GM12878 (cell line): ENCODE results near the gene MGMT. TPM values are rescaled to one million over a fixed set of nuclear protein-coding genes. Genes with fewer than 3 reads are reported as not detected.

Experiments
- ATAC-seq: fragments of 200-7000 bp; cut with Tn5 transposase; 3 replicates; pipeline ENCODE4 v1.9.1; 2020; ENCODE audit warnings: mild to moderate bottlenecking, moderate library complexity
- BruUV-seq: library from RNA; stranded (reverse); fragments of 400-500 nt; replicated peaks from 2 replicates; lab custom pipeline; 2021; lab: Mats Ljungman, UMichigan
- CTCF ChIA-PET: fragments of 300-600 bp; sonication (Branson Sonifier 250); formaldehyde crosslinking; extraction: SDS; loops from one replicate; lab custom pipeline; 2021; ENCODE audit warnings: inconsistent platforms; lab: Yijun Ruan, JAX
- POLR2A ChIA-PET: fragments of 350-600 bp; formaldehyde crosslinking; extraction: SDS; loops from one replicate; lab custom pipeline; 2021; ENCODE audit warnings: inconsistent platforms; lab: Charles Lee
- RAD21 ChIA-PET: fragments of 300-600 bp; sonication (Branson Sonifier 250); formaldehyde crosslinking; loops from one replicate; lab custom pipeline; 2023; ENCODE audit warnings: antibody characterized with exemption; ENCODE audit not compliant: unreplicated experiment; lab: Charles Lee
- SMC1A ChIA-PET: fragments of 300-600 bp; sonication (Branson Sonifier 250); formaldehyde crosslinking; loops from one replicate; lab custom pipeline; 2023; ENCODE audit not compliant: unreplicated experiment, uncharacterized antibody; lab: Charles Lee
- DNase-seq: peaks from one replicate; pipeline ENCODE4 v3.0.0-alpha.2; 2011; ENCODE audit warnings: low read depth, low spot score
- FAIRE-seq: peaks from 3 replicates; lab custom pipeline; 2011; peaks lifted over from hg19 to GRCh38; lab: Jason Lieb, UNC
- H2AFZ ChIP-seq: 2 replicates; pipeline ENCODE4 v1.6.0; 2011; ENCODE audit warnings: low read depth, low read length, control low read depth; ENCODE audit not compliant: control insufficient read depth
- H3K27ac ChIP-seq: 2 replicates; pipeline ENCODE4 v1.5.1; 2011; ENCODE audit warnings: control low read depth; ENCODE audit not compliant: control insufficient read depth, insufficient read depth
- H3K27me3 ChIP-seq, 2 experiments: replicated peaks in 1 of 2; 2 replicates each; pipeline versions ENCODE4 v1.6.0 to v1.6.1; 2011; ENCODE audit warnings: low read length in 1 of 2; ENCODE audit not compliant: control insufficient read depth in 2 of 2, insufficient read depth in 2 of 2
- H3K36me3 ChIP-seq, 2 experiments: 2 replicates each; pipeline ENCODE4 v1.5.1; 2011; ENCODE audit warnings: low read length in 1 of 2; ENCODE audit not compliant: control insufficient read depth in 2 of 2, insufficient read depth in 2 of 2
- H3K4me1 ChIP-seq: 2 replicates; pipeline ENCODE4 v1.6.1; 2011; ENCODE audit warnings: mild to moderate bottlenecking, low read length, moderate library complexity, mixed read lengths; ENCODE audit not compliant: control insufficient read depth, insufficient read depth
- H3K4me2 ChIP-seq: 2 replicates; pipeline ENCODE4 v1.6.0; 2011; ENCODE audit warnings: control low read depth; ENCODE audit not compliant: control insufficient read depth, insufficient read depth
- H3K4me3 ChIP-seq: fragments of 200-600 bp; sonication (generic); 2 replicates; pipeline ENCODE4 v1.5.1; 2016
- H3K79me2 ChIP-seq: 2 replicates; pipeline ENCODE4 v1.6.0; 2011; ENCODE audit warnings: low read length; ENCODE audit not compliant: control insufficient read depth, insufficient read depth
- H3K9ac ChIP-seq: 2 replicates; pipeline ENCODE4 v1.8.0; 2011; ENCODE audit warnings: low read length, control low read depth, mixed read lengths; ENCODE audit not compliant: control insufficient read depth, insufficient read depth
- H3K9me3 ChIP-seq: replicated peaks from 3 replicates; pipeline ENCODE4 v1.5.1; 2011; ENCODE audit warnings: mild to moderate bottlenecking, low read length; ENCODE audit not compliant: control insufficient read depth, insufficient read depth
- H4K20me1 ChIP-seq: 2 replicates; pipeline ENCODE4 v1.6.0; 2011; ENCODE audit not compliant: control insufficient read depth, insufficient read depth
- ATF3 ChIP-seq: IDR thresholded peaks from 2 replicates; pipeline ENCODE4 v1.6.1; 2011; ENCODE audit warnings: low read depth, mild to moderate bottlenecking, low read length, moderate library complexity, borderline replicate concordance; ENCODE audit errors: extremely low read depth
- CHD1 ChIP-seq: IDR thresholded peaks from 2 replicates; pipeline ENCODE4 v1.6.1; 2012; ENCODE audit warnings: low read depth, low read length, improper control_type of control experiment
- CREM ChIP-seq: IDR thresholded peaks from 2 replicates; pipeline ENCODE4 v1.6.1; 2014; ENCODE audit warnings: antibody characterized with exemption, low read depth
- CTCF ChIP-seq, 3 experiments: IDR thresholded peaks in 2 of 3; conservative IDR thresholded peaks in 1 of 3; 2 replicates each; pipeline ENCODE4 v1.5.1; 2011; ENCODE audit warnings: low read depth in 3 of 3, low read length in 3 of 3, mild to moderate bottlenecking in 3 of 3, control low read depth in 2 of 3, moderate library complexity in 2 of 3, inconsistent platforms in 1 of 3, mixed read lengths in 1 of 3; ENCODE audit not compliant: control insufficient read depth in 2 of 3, insufficient read depth in 1 of 3; ENCODE audit errors: extremely low read depth in 1 of 3
- EP300 ChIP-seq, 2 experiments: fragments of 150-350 bp in 1 of 2; IDR thresholded peaks; 2 replicates each; pipeline ENCODE4 v1.6.1; 2011 to 2012; ENCODE audit warnings: low read depth in 2 of 2, low read length in 2 of 2, borderline replicate concordance in 1 of 2, improper control_type of control experiment in 1 of 2, inconsistent platforms in 1 of 2; ENCODE audit not compliant: control insufficient read depth in 1 of 2
- IKZF1 ChIP-seq: fragments of 450-650 bp; conservative IDR thresholded peaks from 2 replicates; pipeline ENCODE4 v1.6.1; 2017; ENCODE audit warnings: antibody characterized with exemption, mild to moderate bottlenecking
- KAT2A ChIP-seq: conservative IDR thresholded peaks from 2 replicates; pipeline ENCODE4 v1.6.1; 2011; ENCODE audit warnings: low read depth, low read length; ENCODE audit not compliant: control insufficient read depth
- MTA3 ChIP-seq: IDR thresholded peaks from 2 replicates; pipeline ENCODE4 v1.6.1; 2012; ENCODE audit warnings: low read length, inconsistent platforms, borderline replicate concordance
- NFXL1 ChIP-seq: fragments of 450-650 bp; IDR thresholded peaks from 2 replicates; pipeline ENCODE4 v1.6.1; 2017; ENCODE audit warnings: antibody characterized with exemption, mild to moderate bottlenecking, borderline replicate concordance
- NR2C2 ChIP-seq: IDR thresholded peaks from 2 replicates; pipeline ENCODE4 v1.6.1; 2011; ENCODE audit warnings: borderline replicate concordance, low read depth; ENCODE audit not compliant: control insufficient read depth, insufficient read length
- PBX3 ChIP-seq: IDR thresholded peaks from 2 replicates; pipeline ENCODE4 v1.6.1; 2011; ENCODE audit warnings: mild to moderate bottlenecking, low read depth, low read length, moderate library complexity; ENCODE audit not compliant: insufficient replicate concordance
- SUPT20H ChIP-seq: IDR thresholded peaks from 2 replicates; pipeline ENCODE4 v1.6.1; 2011; ENCODE audit warnings: low read depth, mild to moderate bottlenecking, low read length, moderate library complexity, borderline replicate concordance; ENCODE audit not compliant: control insufficient read depth
- TCF3 ChIP-seq: IDR thresholded peaks from 2 replicates; pipeline ENCODE4 v1.6.1; 2012; ENCODE audit warnings: low read depth, mild to moderate bottlenecking, low read length, borderline replicate concordance; ENCODE audit not compliant: insufficient read depth
- ZNF24 ChIP-seq: fragments of 450-650 bp; IDR thresholded peaks from 2 replicates; pipeline ENCODE4 v1.6.1; 2017; ENCODE audit warnings: antibody characterized with exemption, mild to moderate bottlenecking
- ZNF622 ChIP-seq: fragments of 450-650 bp; IDR thresholded peaks from 2 replicates; pipeline ENCODE4 v1.6.1; 2017; ENCODE audit warnings: mild to moderate bottlenecking, inconsistent platforms
- WGBS: methylation state at CpG from one replicate; pipeline ENCODE4 v1.1.6; 2016; ENCODE audit warnings: low lambda C conversion rate; ENCODE audit not compliant: insufficient replicate concordance, insufficient coverage; ENCODE audit errors: missing lambda C conversion rate; 5-methylcytosine and 5-hydroxymethylcytosine counted together
- in situ Hi-C: fragments of 300-500 bp; cut with MboI; formaldehyde crosslinking; loops from 9 replicates; pipeline ENCODE4 v1.14.3; 2018; ENCODE audit warnings: mixed read lengths
- intact Hi-C: fragments of 100-400 bp; cut with micrococcal nuclease; formaldehyde crosslinking; loops from one replicate; pipeline ENCODE4 v1.14.2; 2022; ENCODE audit not compliant: unreplicated experiment
- polyA plus RNA-seq, 11 experiments: library from polyadenylated mRNA; depleted of rRNA in 4 of 11; unstranded in 6 of 11; stranded (reverse) in 5 of 11; fragments of >200 nt; fragmentation: Nextera tagmentation in 4 of 11; fragmentation: Illumina TruSeq in 1 of 11; extraction: Ambion mirVana in 4 of 11; extraction: Trizol in 1 of 11; gene quantifications; 1 replicate in 1 of 11; 2 replicates in 10 of 11; pipeline versions ENCODE4 v1.2.1 to v1.2.3, GENCODE V29; 2011 to 2016; ENCODE audit warnings: inconsistent platforms in 2 of 11, missing spikeins in 2 of 11, low read depth in 1 of 11
- total RNA-seq, 4 experiments: library from RNA; depleted of rRNA in 3 of 4; stranded (reverse); fragments of >200 nt in 3 of 4; fragmentation: Illumina TruSeq in 1 of 4; extraction: Trizol in 1 of 4; gene quantifications; 2 replicates each; pipeline versions ENCODE4 v1.2.1 to v1.2.3, GENCODE V29; 2013 to 2021

MGMT gene
- total and polyA plus RNA-seq, 10 of the 15 experiments (the other 5 are each of a cell fraction or from before 2014, with no cell fraction given), result 0.16 to 24.2 (median 13.3) TPM

- Histone ChIP-seq H2AFZ (no peak overlapping the region), H3K36me3 (no peaks in the 10 kb centered on the region), H3K4me1 (no peaks in the 10 kb centered on the region), H3K9ac (no peak overlapping the region), H3K4me3 (no peak overlapping the region), H3K27ac (no peak overlapping the region), H3K9me3 (no peaks in the 10 kb centered on the region), H4K20me1 (no peaks in the 10 kb centered on the region), H3K27me3 (no peaks in the 10 kb centered on the region), H3K4me2 (no peak overlapping the region), H3K79me2 (no peaks in the 10 kb centered on the region)
- TF ChIP-seq CTCF (IDR thresholded peaks at IDR 0.05 in 2 of 3, conservative IDR thresholded peaks at IDR 0.05 in 1 of 3; ENCODE audit: control insufficient read depth in 2 of 3, extremely low read depth in 1 of 3, insufficient read depth in 1 of 3, low read depth in 3 of 3, low read length in 3 of 3), result no peak
- TF ChIP-seq EP300 (IDR thresholded peaks at IDR 0.05; ENCODE audit: borderline replicate concordance in 1 of 2, control insufficient read depth in 1 of 2, low read depth in 2 of 2, low read length in 2 of 2), result no peak
- in situ Hi-C loops, result no loop called here
- SMC1A ChIA-PET, result no interaction called here
- no TSS peak for BruUV-seq
- intact Hi-C loops, result no loop called here
- 92% methylated on average over 8 of the region's 8 CpGs for WGBS
- DNase-seq (no peak), ATAC-seq (no peak), FAIRE-seq (no peak)
- POLR2A ChIA-PET, result no interaction called here
- RAD21 ChIA-PET, result no interaction called here
- CTCF ChIA-PET, result no interaction called here
Measured at GRCh38 chr10:129692695-129693094, 225.7 kb downstream of the MGMT start.

- Histone ChIP-seq H4K20me1 (no peaks in the 10 kb centered on the region), H3K4me2 (no peak overlapping the region)
- RAD21 ChIA-PET, result no interaction called here
- in situ Hi-C loops, result no loop called here
- TF ChIP-seq MTA3 (no peak), NFXL1 (no peak), TCF3 (no peak), KAT2A (no peak), SUPT20H (no peak), PBX3 (no peak), ZNF622 (no peak), ATF3 (no peak), IKZF1 (no peak), ZNF24 (no peak), CHD1 (no peak), NR2C2 (no peak), CREM (no peak)
- TF ChIP-seq, all 136 proteins: peak for 0
- no peaks in the 10 kb centered on the region for H3K9me3 ChIP-seq
- FAIRE-seq, result no peak
- no peak overlapping the region for H2AFZ ChIP-seq
- ChIA-PET POLR2A (no interaction called here), CTCF (no interaction called here), SMC1A (no interaction called here)
- H3K9ac ChIP-seq, result no peak overlapping the region
- no peaks in the 10 kb centered on the region for H3K79me2 ChIP-seq
- no peaks in the 10 kb centered on the region for H3K36me3 ChIP-seq
- intact Hi-C loops, result no loop called here
- no TSS peak for BruUV-seq
- no peak for DNase-seq
- no peak for ATAC-seq
- 91% methylated on average over 11 of the region's 11 CpGs for WGBS
- no peaks in the 10 kb centered on the region for H3K27me3 ChIP-seq
- no peak overlapping the region for H3K27ac ChIP-seq
- H3K4me1 ChIP-seq, result no peaks in the 10 kb centered on the region
- H3K4me3 ChIP-seq, result no peak overlapping the region
Measured at GRCh38 chr10:129693382-129693781, 226.3 kb downstream of the MGMT start.
